Measurements from ENCODE around the gene GATD1. TPM values are rescaled to one million over a fixed set of nuclear protein-coding genes. Genes with fewer than 3 reads are reported as not detected.

GATD1 gene
- total and polyA plus RNA-seq, 9 of the 15 experiments (the other 6 are each of a cell fraction or from before 2014, with no cell fraction given), result 2.8 to 144 (median 36.9) TPM

GRCh38 chr11:747158-748006, 29.9 kb downstream of the GATD1 start, which contains the start of gene TALDO1 (continued):
- TF ChIP-seq TBP (optimal IDR thresholded peaks at IDR 0.05; ENCODE audit: low read depth, low read length) (peak; percentile 67), ZNF79 (CRISPR knock-in tag; IDR thresholded peaks at IDR 0.05; ENCODE audit: low read depth) (no peak), AFF4 (CRISPR knock-in tag; IDR thresholded peaks at IDR 0.05) (peak; percentile 0), PTRF (tag; IDR thresholded peaks at IDR 0.05) (no peak), ADNP (tag; IDR thresholded peaks at IDR 0.05) (no peak), PYGO2 (tag; IDR thresholded peaks at IDR 0.05) (no peak), RBM34 (IDR thresholded peaks at IDR 0.05; ENCODE audit: borderline replicate concordance, insufficient read depth, low read length) (no peak), CGGBP1 (CRISPR knock-in tag; IDR thresholded peaks at IDR 0.05) (peak; percentile 70; the same call in 1 of the 2 replicates), DACH1 (IDR thresholded peaks at IDR 0.05; ENCODE audit: partially characterized antibody) (no peak), NR2C2 (CRISPR knock-in tag; IDR thresholded peaks at IDR 0.05) (peak; percentile 41; the same call in 1 of the 2 replicates), NR2C2 (tag; IDR thresholded peaks at IDR 0.05) (no peak), SLC30A9 (CRISPR knock-in tag; IDR thresholded peaks at IDR 0.05) (no peak), RUNX1 (IDR thresholded peaks at IDR 0.05; ENCODE audit: low read depth) (no peak), ZNF174 (CRISPR knock-in tag; IDR thresholded peaks at IDR 0.05) (no peak), ZNF384 (IDR thresholded peaks at IDR 0.05; ENCODE audit: low read depth, low read length) (no peak), HDGF (IDR thresholded peaks at IDR 0.05) (no peak), NCOR1 (IDR thresholded peaks at IDR 0.05) (no peak), EGR1 (conservative IDR thresholded peaks at IDR 0.05) (no peak), ZFX (CRISPR knock-in tag; IDR thresholded peaks at IDR 0.05) (peak; percentile 84), GTF2E2 (tag; IDR thresholded peaks at IDR 0.05) (no peak), E4F1 (CRISPR knock-in tag; IDR thresholded peaks at IDR 0.05; ENCODE audit: borderline replicate concordance) (no peak), CHD4 (IDR thresholded peaks at IDR 0.05; ENCODE audit: insufficient read depth, insufficient replicate concordance, low read depth, low read length, poor library complexity, severe bottlenecking) (no peak), NFYB (IDR thresholded peaks at IDR 0.05; ENCODE audit: extremely low read depth, insufficient read length) (peak; percentile 69), ZNF445 (CRISPR knock-in tag; IDR thresholded peaks at IDR 0.05; ENCODE audit: low read depth) (no peak)

Measured in K562 (cell line).